NCI-H2227 (cell line): ENCODE measurements around the gene SLC9C1.

Experiments
- DNase-seq: peaks from one replicate; lab custom pipeline; 2025; ENCODE audit not compliant: unreplicated experiment; lab: John Stamatoyannopoulos, UW

Gene SLC9C1

GRCh38 chr3:112115806-112116383 is 178.1 kb downstream of the SLC9C1 start:
- no peak for DNase-seq

GRCh38 chr3:112115161-112115739 is 178.8 kb downstream of the SLC9C1 start:
- no peak for DNase-seq

GRCh38 chr3:112114576-112115160 is 179.3 kb downstream of the SLC9C1 start:
- no peak for DNase-seq

GRCh38 chr3:112111785-112112402 is 182.1 kb downstream of the SLC9C1 start:
- peak; percentile 8 for DNase-seq

GRCh38 chr3:112109322-112109721 is 184.7 kb downstream of the SLC9C1 start:
- no peak for DNase-seq

GRCh38 chr3:112104774-112105173 is 189.2 kb downstream of the SLC9C1 start:
- no peak for DNase-seq

- DNase-seq, result no peak
Measured at GRCh38 chr3:112101916-112102315, 192.1 kb downstream of the SLC9C1 start.

GRCh38 chr3:112097378-112097777 is 196.6 kb downstream of the SLC9C1 start:
- no peak for DNase-seq

- DNase-seq, result no peak
Measured at GRCh38 chr3:112096176-112096575, 197.8 kb downstream of the SLC9C1 start.

GRCh38 chr3:112095731-112096130 is 198.3 kb downstream of the SLC9C1 start:
- no peak for DNase-seq

GRCh38 chr3:112093180-112093522 is 200.9 kb downstream of the SLC9C1 start:
- DNase-seq, result no peak

GRCh38 chr3:112092496-112093179 is 201.4 kb downstream of the SLC9C1 start:
- no peak for DNase-seq

GRCh38 chr3:112090887-112091586 is 203.0 kb downstream of the SLC9C1 start:
- no peak for DNase-seq
